Endothelial cell of umbilical vein (primary cell): ENCODE data around the gene MBOAT2. TPM values are rescaled to one million over a fixed set of nuclear protein-coding genes. Genes with fewer than 3 reads are reported as not detected.

Experiments used
- BruUV-seq: library from RNA; stranded (reverse); fragments of 400-500 nt; replicated peaks from 2 replicates; lab custom pipeline; 2021; lab: Mats Ljungman, UMichigan
- CTCF ChIA-PET: fragments of 300-600, 350-600 bp; sonication (Branson Sonifier 250); formaldehyde crosslinking; loops from one replicate; lab custom pipeline; 2021; ENCODE audit warnings: antibody characterized with exemption, inconsistent platforms; lab: Charles Lee
- POLR2A ChIA-PET: fragments of 300-600, 350-600 bp; sonication (Branson Sonifier 250); formaldehyde crosslinking; loops from one replicate; lab custom pipeline; 2021; ENCODE audit warnings: antibody characterized with exemption, inconsistent platforms; lab: Charles Lee
- DNase-seq: peaks from one replicate; pipeline ENCODE4 v3.0.0-alpha.2; 2011; ENCODE audit warnings: low read depth, low spot score
- FAIRE-seq: peaks from 2 replicates; lab custom pipeline; 2011; peaks lifted over from hg19 to GRCh38; lab: Jason Lieb, UNC
- H2AFZ ChIP-seq: 2 replicates; pipeline ENCODE4 v1.6.0; 2012; ENCODE audit warnings: low read depth, low read length, control low read depth, inconsistent platforms
- H3K27ac ChIP-seq: 2 replicates; pipeline ENCODE4 v1.5.1; 2011; ENCODE audit warnings: low read depth, mild to moderate bottlenecking, control low read depth, low read length, moderate library complexity; ENCODE audit not compliant: insufficient read depth
- H3K27me3 ChIP-seq, 2 experiments: 2 replicates each; pipeline versions ENCODE4 v1.6.0 to v1.6.1; 2011; ENCODE audit warnings: low read length in 2 of 2, mixed read lengths in 1 of 2; ENCODE audit not compliant: control insufficient read depth in 2 of 2, insufficient read depth in 2 of 2
- H3K36me3 ChIP-seq, 2 experiments: 2 replicates in 1 of 2; 3 replicates in 1 of 2; pipeline ENCODE4 v1.5.1; 2011; ENCODE audit warnings: low read length in 2 of 2, mild to moderate bottlenecking in 1 of 2, moderate library complexity in 1 of 2; ENCODE audit not compliant: control insufficient read depth in 2 of 2, insufficient read depth in 2 of 2; ENCODE audit errors: extremely low read depth in 1 of 2
- H3K4me1 ChIP-seq: 3 replicates; pipeline ENCODE4 v1.5.1; 2011; ENCODE audit warnings: mild to moderate bottlenecking, low read length; ENCODE audit not compliant: control insufficient read depth, insufficient read depth; ENCODE audit errors: extremely low read depth
- H3K4me2 ChIP-seq: 2 replicates; pipeline ENCODE4 v1.6.1; 2011; ENCODE audit warnings: low read length, control low read depth, mixed read lengths; ENCODE audit not compliant: insufficient read depth
- H3K4me3 ChIP-seq, 3 experiments: fragments of 200-600 bp in 1 of 3; sonication (generic), shearing (Covaris generic) in 1 of 3; replicated peaks in 1 of 3; 2 replicates each; pipeline ENCODE4 v1.5.1; 2011 to 2016; ENCODE audit warnings: control low read depth in 3 of 3, low read length in 3 of 3, mild to moderate bottlenecking in 2 of 3, inconsistent platforms in 1 of 3, low read depth in 1 of 3, moderate library complexity in 1 of 3; ENCODE audit not compliant: insufficient read depth in 1 of 3
- H3K79me2 ChIP-seq: 2 replicates; pipeline ENCODE4 v1.6.0; 2012; ENCODE audit warnings: low read length, inconsistent platforms; ENCODE audit not compliant: control insufficient read depth, insufficient read depth
- H3K9ac ChIP-seq: replicated peaks from 2 replicates; pipeline ENCODE3; 2011; ENCODE audit warnings: low read length, control low read depth; ENCODE audit not compliant: insufficient read depth; ENCODE audit errors: extremely low read depth
- H3K9me1 ChIP-seq: replicated peaks from 3 replicates; pipeline ENCODE4 v1.6.0; 2011; ENCODE audit warnings: mild to moderate bottlenecking, low read length; ENCODE audit not compliant: control insufficient read depth, insufficient read depth; ENCODE audit errors: extremely low read depth
- H3K9me3 ChIP-seq: replicated peaks from 2 replicates; pipeline ENCODE4 v1.5.1; 2012; ENCODE audit warnings: low read length, inconsistent platforms; ENCODE audit not compliant: control insufficient read depth, insufficient read depth
- H4K20me1 ChIP-seq: replicated peaks from 2 replicates; pipeline ENCODE3; 2011; ENCODE audit warnings: mild to moderate bottlenecking, low read length; ENCODE audit not compliant: control insufficient read depth, insufficient read depth; ENCODE audit errors: extremely low read depth
- EZH2 ChIP-seq: IDR thresholded peaks from 2 replicates; pipeline ENCODE4 v1.6.1; 2012; ENCODE audit warnings: borderline replicate concordance, low read depth, mild to moderate bottlenecking, moderate library complexity, low read length, inconsistent platforms; ENCODE audit not compliant: severe bottlenecking
- FOS ChIP-seq: IDR thresholded peaks from 2 replicates; pipeline ENCODE4 v1.6.1; 2011; ENCODE audit warnings: mild to moderate bottlenecking, low read length, moderate library complexity, borderline replicate concordance; ENCODE audit not compliant: insufficient read depth
- GATA2 ChIP-seq: IDR thresholded peaks from 2 replicates; pipeline ENCODE4 v1.7.0; 2011; ENCODE audit warnings: low read depth, mild to moderate bottlenecking, moderate library complexity, mixed read lengths, low read length; ENCODE audit not compliant: insufficient read length, insufficient read depth
- JUN ChIP-seq: IDR thresholded peaks from 2 replicates; pipeline ENCODE4 v1.6.1; 2011; ENCODE audit warnings: borderline replicate concordance, low read depth; ENCODE audit not compliant: insufficient read length, insufficient read depth
- MYC ChIP-seq: IDR thresholded peaks from one replicate; pipeline ENCODE4 v1.6.1; 2011; ENCODE audit warnings: mild to moderate bottlenecking, low read depth, low read length
- POLR2A ChIP-seq: IDR thresholded peaks from 2 replicates; pipeline ENCODE4 v1.6.1; 2012; ENCODE audit warnings: low read depth, mild to moderate bottlenecking, control low read depth, low read length
- POLR2AphosphoS5 ChIP-seq: IDR thresholded peaks from 2 replicates; pipeline ENCODE4 v1.6.1; 2012; ENCODE audit warnings: low read depth, mild to moderate bottlenecking, control low read depth, low read length, moderate library complexity; ENCODE audit not compliant: insufficient read depth
- dilution Hi-C: fragments of 300-500 bp; cut with MboI; formaldehyde crosslinking; loops from one replicate; pipeline ENCODE4 v1.15.0; 2019; ENCODE audit warnings: low sequenced_read_pairs; ENCODE audit not compliant: extremely low pct_ligation_motif_present
- intact Hi-C: fragments of 100-400 bp; cut with micrococcal nuclease; formaldehyde crosslinking; loops from one replicate; pipeline ENCODE4 v1.10.0; 2022
- polyA plus RNA-seq, 4 experiments: library from polyadenylated mRNA; depleted of rRNA in 3 of 4; stranded (reverse) in 3 of 4; unstranded in 1 of 4; fragments of >200 nt; gene quantifications; 2 replicates each; pipeline versions ENCODE4 v1.2.1 to v1.2.3, GENCODE V29; 2011 to 2012; ENCODE audit warnings: missing spikeins in 1 of 4
- total RNA-seq: library from RNA; stranded (reverse); gene quantifications from 2 replicates; pipeline ENCODE4 v1.2.3, GENCODE V29; 2021
- TF ChIP-seq, protein P1 (sequence below): IDR thresholded peaks from 2 replicates; pipeline ENCODE4 v1.6.1; 2011; ENCODE audit not compliant: insufficient read depth, insufficient read length
- TF ChIP-seq, protein P2 (sequence below), 2 donors: IDR thresholded peaks; 1 replicate in 1 of 2; 2 replicates in 1 of 2; pipeline ENCODE4 v1.5.1; 2011; ENCODE audit warnings: low read length in 2 of 2, mild to moderate bottlenecking in 2 of 2, moderate library complexity in 2 of 2, control low read depth in 1 of 2, inconsistent platforms in 1 of 2, low read depth in 1 of 2; ENCODE audit not compliant: insufficient read depth in 1 of 2; ENCODE audit errors: extremely low read depth in 1 of 2

MBOAT2 gene
- total and polyA plus RNA-seq, 2 donors (not counting 3 experiments of a cell fraction or from before 2014, with no cell fraction given), result 10.9 to 22.1 TPM

DNA sequence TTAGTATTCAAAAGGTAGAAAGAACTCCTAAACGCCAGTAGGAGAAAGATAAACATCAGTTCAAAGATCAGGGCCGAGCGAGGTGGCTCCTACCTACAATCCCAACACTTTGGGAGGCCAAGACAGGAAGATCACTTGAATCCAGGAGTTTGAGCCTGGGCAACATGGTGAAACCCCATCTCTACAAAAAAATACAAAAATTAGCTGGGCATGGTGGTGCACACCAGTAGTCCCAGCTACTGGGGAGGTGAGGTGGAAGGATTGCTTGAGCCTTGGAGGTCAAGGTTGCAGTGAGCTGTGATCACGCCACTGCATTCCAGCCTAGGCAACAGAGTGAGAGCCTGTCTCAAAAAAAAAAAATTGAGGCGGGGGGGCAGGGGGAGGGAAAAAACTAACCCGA, 40.6 kb downstream of the MBOAT2 start:
- TF ChIP-seq GATA2, result no peak
- TF ChIP-seq JUN, result no peak
- no peak for TF ChIP-seq POLR2AphosphoS5
- TF ChIP-seq MYC, result no peak
- TF ChIP-seq, protein P1, sequence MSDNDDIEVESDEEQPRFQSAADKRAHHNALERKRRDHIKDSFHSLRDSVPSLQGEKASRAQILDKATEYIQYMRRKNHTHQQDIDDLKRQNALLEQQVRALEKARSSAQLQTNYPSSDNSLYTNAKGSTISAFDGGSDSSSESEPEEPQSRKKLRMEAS, result no peak
- TF ChIP-seq, protein P2, sequence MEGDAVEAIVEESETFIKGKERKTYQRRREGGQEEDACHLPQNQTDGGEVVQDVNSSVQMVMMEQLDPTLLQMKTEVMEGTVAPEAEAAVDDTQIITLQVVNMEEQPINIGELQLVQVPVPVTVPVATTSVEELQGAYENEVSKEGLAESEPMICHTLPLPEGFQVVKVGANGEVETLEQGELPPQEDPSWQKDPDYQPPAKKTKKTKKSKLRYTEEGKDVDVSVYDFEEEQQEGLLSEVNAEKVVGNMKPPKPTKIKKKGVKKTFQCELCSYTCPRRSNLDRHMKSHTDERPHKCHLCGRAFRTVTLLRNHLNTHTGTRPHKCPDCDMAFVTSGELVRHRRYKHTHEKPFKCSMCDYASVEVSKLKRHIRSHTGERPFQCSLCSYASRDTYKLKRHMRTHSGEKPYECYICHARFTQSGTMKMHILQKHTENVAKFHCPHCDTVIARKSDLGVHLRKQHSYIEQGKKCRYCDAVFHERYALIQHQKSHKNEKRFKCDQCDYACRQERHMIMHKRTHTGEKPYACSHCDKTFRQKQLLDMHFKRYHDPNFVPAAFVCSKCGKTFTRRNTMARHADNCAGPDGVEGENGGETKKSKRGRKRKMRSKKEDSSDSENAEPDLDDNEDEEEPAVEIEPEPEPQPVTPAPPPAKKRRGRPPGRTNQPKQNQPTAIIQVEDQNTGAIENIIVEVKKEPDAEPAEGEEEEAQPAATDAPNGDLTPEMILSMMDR (IDR thresholded peaks at IDR 0.05; ENCODE audit: extremely low read depth in 1 of 2, insufficient read depth in 1 of 2, low read depth in 1 of 2, low read length in 2 of 2), result no peak
- TF ChIP-seq FOS, result no peak
- no peak for TF ChIP-seq EZH2
- no peak for TF ChIP-seq POLR2A
- Histone ChIP-seq H3K79me2 (no peaks in the 10 kb centered on the region), H3K27ac (no peak overlapping the region), H3K27me3 (no peaks in the 10 kb centered on the region), H2AFZ (no peak overlapping the region), H3K4me3 (no peak overlapping the region), H3K9ac (no peak overlapping the region), H3K4me1 (no peaks in the 10 kb centered on the region), H3K9me3 (no peaks in the 10 kb centered on the region), H3K4me2 (no peak overlapping the region), H3K36me3 (no peaks in the 10 kb centered on the region), H3K9me1 (no peaks in the 10 kb centered on the region), H4K20me1 (no peaks in the 10 kb centered on the region)
- intact Hi-C loops (no loop called here), dilution Hi-C loops (no loop called here)
- FAIRE-seq (no peak), DNase-seq (no peak)
- CTCF ChIA-PET, result no interaction called here
- POLR2A ChIA-PET, result no interaction called here
- no TSS peak for BruUV-seq
